NCI-H2196 (cell line): ENCODE data around the gene PCCA.

Experiments used
- DNase-seq: peaks from one replicate; lab custom pipeline; 2025; ENCODE audit not compliant: unreplicated experiment; lab: John Stamatoyannopoulos, UW

The PCCA gene

DNA sequence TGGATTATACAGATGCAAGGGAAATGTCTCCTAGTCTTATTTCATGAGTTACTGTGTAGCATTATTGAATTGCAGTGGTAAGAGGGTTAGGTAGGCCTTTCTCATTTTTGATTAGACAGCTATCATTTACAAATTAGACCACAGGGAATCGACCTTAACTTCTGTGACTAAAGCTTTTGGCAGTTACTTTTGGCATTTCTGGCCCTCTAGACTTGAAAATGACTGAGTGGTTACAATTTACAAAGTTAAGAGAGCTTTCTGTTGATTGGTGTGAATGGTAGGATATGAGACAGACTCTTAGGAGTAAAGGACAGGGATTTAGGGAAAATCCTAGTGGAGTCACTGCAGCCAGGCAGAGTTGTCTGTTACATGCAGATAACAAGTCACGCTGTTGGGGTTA, 413.6 kb downstream of the PCCA start:
- DNase-seq: no peak

- no peak for DNase-seq
These were observed 414.7 kb downstream of the PCCA start for GRCh38 chr13:100503622-100504021.

GRCh38 chr13:100506154-100506553, 417.3 kb downstream of the PCCA start:
- no peak for DNase-seq

GRCh38 chr13:100506600-100507422, 417.9 kb downstream of the PCCA start:
- DNase-seq: no peak

DNA sequence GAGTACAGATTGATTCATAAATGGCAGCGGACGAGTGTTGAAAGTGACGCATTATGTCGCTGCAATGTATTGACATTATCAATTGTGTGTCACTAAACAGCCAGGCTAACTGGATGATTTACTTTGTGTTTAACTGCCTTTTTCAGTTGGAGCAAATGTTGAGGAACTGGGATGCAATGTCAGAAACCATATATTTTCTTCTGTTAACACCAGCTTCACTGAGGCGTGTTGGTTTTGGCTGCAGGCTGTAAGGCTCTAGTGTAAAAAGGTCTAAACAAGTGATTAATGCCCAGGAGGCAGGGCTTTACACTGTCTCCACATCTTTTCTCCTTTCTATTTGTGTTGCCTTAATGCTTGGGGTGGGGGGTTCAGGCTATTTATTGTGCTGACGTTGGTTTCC, 419.6 kb downstream of the PCCA start:
- DNase-seq: no peak

- no peak for DNase-seq
These were observed 420.1 kb downstream of the PCCA start for GRCh38 chr13:100508996-100509395.

- DNase-seq: no peak
These were observed 421.5 kb downstream of the PCCA start for GRCh38 chr13:100510208-100510957.

DNA sequence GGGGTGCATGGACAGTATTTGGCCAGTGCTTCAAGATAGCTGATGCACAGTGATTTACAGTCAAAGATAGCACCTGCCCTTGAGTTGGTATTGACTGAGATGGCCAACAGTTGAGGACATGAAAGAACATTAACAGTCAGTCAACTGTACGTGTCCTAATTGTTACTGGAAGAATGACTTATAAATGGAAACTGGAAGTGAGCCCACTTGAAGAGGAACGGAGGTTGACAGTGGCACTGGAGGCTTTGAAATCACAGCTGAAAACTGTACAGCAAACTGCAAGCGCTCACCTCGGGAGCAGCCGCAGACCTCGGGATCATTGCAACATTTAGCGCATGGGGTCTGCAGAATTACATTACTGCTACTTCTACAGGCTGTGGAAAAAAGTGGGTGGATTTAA, 422.6 kb downstream of the PCCA start:
- DNase-seq: no peak

DNA sequence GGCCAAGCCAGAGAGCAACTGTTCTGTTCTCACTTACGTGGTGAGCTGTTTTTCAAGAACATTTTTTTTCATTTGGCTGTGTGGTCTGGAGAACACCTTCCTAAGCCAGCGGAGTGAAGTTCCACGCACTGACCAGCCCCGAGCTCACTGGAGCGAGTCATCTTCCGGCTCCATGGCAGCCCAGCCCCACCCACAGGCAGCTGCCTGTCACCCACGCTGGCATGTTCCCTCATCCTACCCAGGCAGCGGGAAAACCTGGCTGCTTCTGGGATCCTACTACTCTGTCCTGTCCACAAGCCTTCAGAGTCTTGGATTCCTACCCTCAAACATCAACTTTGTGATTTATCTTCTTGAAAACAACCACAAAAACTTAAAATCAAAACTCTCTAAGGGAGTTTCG, 423.5 kb downstream of the PCCA start:
- DNase-seq: no peak

DNA sequence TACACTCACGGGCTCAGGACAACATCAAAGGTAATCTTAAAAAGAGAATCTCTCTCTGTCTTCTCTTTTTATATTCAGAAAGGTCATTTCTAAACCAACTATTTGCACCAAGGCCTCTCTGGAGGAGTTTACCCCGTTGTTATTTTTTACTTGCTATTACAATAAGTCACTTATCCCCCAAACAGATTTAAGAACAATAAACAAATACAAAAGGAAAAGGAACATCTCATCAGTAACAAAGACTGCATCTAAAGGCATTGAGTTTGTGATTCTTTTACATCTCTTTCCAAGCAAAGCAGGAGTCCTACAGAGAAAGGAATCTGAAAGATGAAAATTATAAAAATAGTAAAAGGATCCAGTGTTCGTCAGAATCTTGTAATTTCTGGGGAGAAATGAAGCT, 424.3 kb downstream of the PCCA start:
- DNase-seq: no peak

GRCh38 chr13:100513987-100514670, 425.2 kb downstream of the PCCA start:
- peak; percentile 42 for DNase-seq

- DNase-seq: peak; percentile 56
These were observed 426.0 kb downstream of the PCCA start for GRCh38 chr13:100514788-100515409.

DNA sequence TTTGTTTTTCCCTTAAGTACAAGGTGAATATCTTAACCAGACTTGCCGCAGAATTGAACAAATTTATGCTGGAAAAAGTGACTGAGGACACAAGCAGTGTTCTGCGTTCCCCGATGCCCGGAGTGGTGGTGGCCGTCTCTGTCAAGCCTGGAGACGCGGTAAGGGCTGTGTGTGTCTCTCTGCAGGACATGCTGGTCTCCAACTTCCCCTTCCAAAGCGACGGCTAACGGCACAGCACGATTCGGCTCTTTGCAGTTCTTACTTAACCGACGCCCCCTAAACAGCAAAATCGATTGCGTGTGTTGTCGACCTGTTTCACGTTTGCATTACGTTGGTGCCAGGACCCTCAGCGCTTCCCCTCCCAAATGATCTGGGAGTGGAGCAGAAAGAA, 426.5 kb downstream of the PCCA start:
- no peak for DNase-seq

- DNase-seq: no peak
These were observed 428.2 kb downstream of the PCCA start for GRCh38 chr13:100517135-100517534.

GRCh38 chr13:100517728-100518127, 428.8 kb downstream of the PCCA start:
- DNase-seq: no peak

- DNase-seq: no peak
These were observed 429.6 kb downstream of the PCCA start for GRCh38 chr13:100518394-100519062.

- no peak for DNase-seq
These were observed 430.7 kb downstream of the PCCA start for GRCh38 chr13:100519626-100520025.

- DNase-seq: no peak
These were observed 432.3 kb downstream of the PCCA start for GRCh38 chr13:100520936-100521850.

DNA sequence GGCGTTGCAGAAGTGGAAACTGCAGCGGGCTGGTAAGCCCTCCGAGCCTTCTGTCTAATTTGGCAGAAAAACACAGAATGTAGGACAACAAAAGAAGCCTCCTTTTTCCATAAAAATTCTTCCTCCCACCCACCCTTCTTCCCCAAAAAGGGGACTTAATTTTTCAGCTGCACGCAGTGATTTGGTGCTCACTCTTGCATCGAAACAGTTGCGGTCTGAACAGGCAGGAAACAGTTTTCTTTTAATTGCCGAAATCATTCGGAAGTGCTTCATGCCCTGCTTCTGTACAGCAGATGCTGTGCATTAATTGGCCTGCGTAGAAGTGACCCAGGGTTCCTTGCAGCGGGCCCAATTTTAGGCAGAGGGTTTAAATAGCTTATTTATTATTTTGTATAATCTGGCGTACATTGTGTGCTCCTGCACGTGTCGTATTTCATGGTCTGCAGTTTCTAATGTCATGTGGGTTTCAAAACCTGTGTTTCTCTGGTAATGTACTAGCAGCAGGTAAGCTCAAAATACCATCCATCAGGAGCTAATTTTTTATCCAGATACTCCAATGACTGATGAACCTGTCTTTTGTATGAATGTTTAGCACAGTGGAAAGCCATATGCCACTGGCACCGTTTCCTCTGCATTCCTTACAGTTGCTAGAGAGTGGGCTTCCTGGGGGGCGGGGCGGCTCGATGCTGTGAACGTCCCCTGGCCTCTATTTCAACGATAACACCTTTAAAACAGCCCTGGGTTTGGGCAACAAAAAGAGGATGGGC, 433.1 kb downstream of the PCCA start:
- no peak for DNase-seq
